ENCODE results near the gene STK10.

STK10 gene

DNA sequence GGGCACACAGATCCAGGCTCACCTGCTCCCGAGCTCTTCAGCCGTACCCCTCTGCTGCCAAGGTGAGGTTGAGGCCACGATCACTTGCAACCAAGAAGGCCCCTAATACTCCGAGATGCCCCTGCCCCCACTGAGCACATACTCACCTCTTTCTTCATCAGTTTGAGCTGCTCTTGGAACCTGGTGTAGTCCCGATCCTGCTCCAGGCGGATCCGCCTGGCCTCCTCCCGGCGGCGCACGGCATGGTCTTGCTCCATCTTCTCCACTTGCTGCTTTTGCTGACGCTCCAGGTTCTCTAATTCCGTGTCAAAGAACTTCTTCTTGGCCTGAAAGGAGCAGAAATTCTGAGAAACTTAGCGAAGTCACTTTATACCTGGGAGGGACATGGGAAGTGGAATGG is 105.8 kb downstream of the STK10 start:
- H3K4me3 ChIP-seq (ENCODE audit: low read depth, low read length): no peak overlapping the region
- TF ChIP-seq, protein P1, sequence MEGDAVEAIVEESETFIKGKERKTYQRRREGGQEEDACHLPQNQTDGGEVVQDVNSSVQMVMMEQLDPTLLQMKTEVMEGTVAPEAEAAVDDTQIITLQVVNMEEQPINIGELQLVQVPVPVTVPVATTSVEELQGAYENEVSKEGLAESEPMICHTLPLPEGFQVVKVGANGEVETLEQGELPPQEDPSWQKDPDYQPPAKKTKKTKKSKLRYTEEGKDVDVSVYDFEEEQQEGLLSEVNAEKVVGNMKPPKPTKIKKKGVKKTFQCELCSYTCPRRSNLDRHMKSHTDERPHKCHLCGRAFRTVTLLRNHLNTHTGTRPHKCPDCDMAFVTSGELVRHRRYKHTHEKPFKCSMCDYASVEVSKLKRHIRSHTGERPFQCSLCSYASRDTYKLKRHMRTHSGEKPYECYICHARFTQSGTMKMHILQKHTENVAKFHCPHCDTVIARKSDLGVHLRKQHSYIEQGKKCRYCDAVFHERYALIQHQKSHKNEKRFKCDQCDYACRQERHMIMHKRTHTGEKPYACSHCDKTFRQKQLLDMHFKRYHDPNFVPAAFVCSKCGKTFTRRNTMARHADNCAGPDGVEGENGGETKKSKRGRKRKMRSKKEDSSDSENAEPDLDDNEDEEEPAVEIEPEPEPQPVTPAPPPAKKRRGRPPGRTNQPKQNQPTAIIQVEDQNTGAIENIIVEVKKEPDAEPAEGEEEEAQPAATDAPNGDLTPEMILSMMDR (IDR thresholded peaks at IDR 0.05; ENCODE audit: insufficient read depth, low read depth, low read length, missing control alignments): no peak
- no peak for DNase-seq (ENCODE audit: low read depth)

DNA sequence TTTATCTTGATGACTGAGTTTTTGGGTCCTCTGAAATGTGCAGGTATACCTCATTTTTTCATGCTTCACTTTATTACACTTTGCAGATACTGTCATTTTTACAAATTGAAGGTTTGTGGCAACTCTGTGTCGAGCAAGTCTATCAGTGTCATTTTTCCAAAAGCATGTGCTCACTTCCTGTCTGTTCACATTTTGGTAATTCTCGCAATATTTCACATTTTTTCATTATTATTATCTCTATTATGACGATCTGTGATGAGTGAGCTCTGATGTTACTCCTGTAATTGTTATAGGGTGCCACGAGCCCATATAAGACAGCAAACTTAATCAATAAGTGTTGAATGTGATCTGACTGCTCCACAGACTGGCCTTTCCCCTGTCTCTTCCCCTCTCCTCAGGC is 108.1 kb downstream of the STK10 start:
- H3K4me3 ChIP-seq (ENCODE audit: low read depth, low read length): no peak overlapping the region
- DNase-seq (ENCODE audit: low read depth): no peak
- TF ChIP-seq, protein P1 (IDR thresholded peaks at IDR 0.05; ENCODE audit: insufficient read depth, low read depth, low read length, missing control alignments): no peak

DNA sequence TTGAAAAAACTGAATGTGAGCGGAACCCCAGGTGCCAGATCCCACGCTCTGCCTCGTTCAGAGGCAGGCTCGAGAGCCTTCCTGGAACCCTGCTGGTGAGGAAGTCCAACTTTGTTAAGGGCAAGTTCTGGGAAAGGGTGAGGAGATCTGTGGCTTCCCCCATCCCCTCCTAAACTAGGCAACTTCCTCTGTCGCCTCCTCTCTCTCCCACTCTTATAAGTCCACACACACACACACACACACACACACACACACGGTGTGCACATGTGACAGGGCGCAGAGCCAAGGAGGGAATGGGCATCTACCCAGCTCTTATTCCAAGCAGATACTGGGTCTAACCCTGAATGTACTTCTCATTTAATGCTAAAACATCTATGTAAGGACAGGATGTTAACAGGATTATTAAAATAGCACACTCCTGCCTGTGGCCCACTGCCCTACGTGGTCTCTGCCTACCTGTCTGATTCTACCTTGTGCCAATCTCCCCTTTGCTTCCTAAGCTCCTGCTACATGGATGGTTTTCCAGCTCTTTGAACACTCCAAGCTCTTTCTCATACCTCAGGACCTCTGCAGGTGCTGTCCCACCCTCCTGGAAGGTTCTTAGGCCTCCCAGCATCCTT is 109.2 kb downstream of the STK10 start:
- TF ChIP-seq, protein P1 (IDR thresholded peaks at IDR 0.05; ENCODE audit: insufficient read depth, low read depth, low read length, missing control alignments): no peak
- DNase-seq (ENCODE audit: low read depth): no peak
- H3K4me3 ChIP-seq (ENCODE audit: low read depth, low read length): no peak overlapping the region

DNA sequence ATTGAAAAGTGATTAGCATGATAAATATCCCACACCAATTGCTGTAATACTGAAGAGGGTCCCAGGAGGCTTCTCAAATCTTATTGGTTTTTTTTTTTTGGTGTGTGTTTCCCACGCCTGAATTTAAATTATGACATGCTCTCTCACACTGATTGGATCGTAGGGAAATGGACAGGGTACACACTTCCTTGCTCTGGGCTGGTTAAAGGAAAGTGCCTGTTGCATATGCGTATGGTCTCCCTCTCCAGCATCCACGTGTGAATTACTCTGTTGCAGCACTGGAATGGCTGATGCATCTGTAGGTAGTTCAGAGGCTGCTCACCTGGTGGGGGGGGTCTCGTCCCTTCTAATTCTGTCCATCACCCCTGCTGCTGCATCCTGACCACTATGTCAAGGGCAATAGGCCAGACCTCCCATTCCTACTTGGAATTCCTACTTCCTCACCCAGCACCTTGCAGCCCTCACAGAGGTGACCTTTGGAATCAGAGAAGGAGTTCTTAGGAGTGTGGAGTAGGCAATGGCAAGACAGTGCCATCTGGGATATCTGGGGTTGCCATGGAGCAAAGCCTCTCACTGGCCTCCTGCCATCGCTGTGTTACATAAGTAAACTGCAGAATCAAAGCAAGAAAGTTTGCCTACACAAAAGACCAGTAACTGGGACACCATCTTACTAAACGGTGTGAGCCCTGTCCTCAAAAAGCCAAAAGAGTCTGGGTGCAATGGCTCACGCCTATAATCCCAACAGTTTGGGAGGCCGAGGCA is 110.2 kb downstream of the STK10 start:
- DNase-seq (ENCODE audit: low read depth): no peak
- TF ChIP-seq, protein P1 (IDR thresholded peaks at IDR 0.05; ENCODE audit: insufficient read depth, low read depth, low read length, missing control alignments): no peak
- no peak overlapping the region for H3K4me3 ChIP-seq (ENCODE audit: low read depth, low read length)

DNA sequence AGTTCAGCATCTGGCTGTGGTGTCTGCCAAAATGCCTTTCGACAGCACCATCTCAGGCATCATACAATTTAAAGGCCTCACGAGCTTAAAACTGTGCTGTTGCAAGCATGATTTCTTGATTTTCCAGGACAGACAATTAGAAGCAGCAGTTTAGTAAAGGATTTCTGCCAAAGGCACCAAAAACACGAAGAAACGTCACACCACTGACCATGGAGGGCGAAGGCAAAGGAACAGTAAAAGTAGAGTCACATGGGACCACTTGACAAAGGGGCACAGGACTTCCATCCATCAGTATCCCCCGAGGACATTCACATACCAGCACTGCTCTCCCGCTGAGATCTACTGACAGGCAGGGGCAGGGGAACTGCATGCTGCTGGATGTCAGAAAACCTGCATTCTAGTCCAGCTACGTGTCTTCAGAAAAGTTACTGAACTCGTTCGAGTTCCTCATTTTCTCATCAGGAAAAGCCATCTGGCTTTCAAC is 111.2 kb downstream of the STK10 start:
- TF ChIP-seq, protein P1 (IDR thresholded peaks at IDR 0.05; ENCODE audit: insufficient read depth, low read depth, low read length, missing control alignments): no peak
- no peak overlapping the region for H3K4me3 ChIP-seq (ENCODE audit: low read depth, low read length)
- DNase-seq (ENCODE audit: low read depth): no peak

DNA sequence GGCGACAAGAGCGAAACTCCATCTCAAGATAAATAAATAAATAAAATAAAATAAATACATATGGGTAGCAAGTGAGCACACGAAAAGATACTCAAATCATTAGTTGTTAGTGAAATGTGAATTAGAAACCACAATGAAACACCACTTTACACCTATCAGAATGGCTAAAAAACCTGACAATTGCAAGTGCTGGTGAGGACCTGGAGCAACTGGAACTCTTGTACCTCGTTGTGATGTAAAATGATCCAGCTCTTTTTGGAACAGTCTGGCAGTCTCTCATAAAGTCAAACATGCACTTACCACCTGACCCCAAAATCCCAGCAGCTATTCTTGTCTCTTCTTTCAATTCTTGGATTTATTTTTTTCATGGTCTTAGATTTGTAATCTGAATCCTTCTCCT is 112.4 kb downstream of the STK10 start:
- DNase-seq (ENCODE audit: low read depth): no peak
- TF ChIP-seq, protein P1 (IDR thresholded peaks at IDR 0.05; ENCODE audit: insufficient read depth, low read depth, low read length, missing control alignments): no peak
- H3K4me3 ChIP-seq (ENCODE audit: low read depth, low read length): no peak overlapping the region

Data from GM12865 (cell line).